PFSK-1 (cell line): ENCODE results near the gene PLEK2.

Experiments used
- FOXP2 ChIP-seq: optimal IDR thresholded peaks from 2 replicates; pipeline ENCODE3; 2011; ENCODE audit warnings: borderline replicate concordance, control low read depth, inconsistent platforms; ENCODE audit not compliant: insufficient read depth; ENCODE audit errors: extremely low read length, extremely low read depth
- POLR2AphosphoS5 ChIP-seq: IDR thresholded peaks from 2 replicates; pipeline ENCODE4 v1.6.1; 2012; ENCODE audit warnings: low read depth, mild to moderate bottlenecking, control low read depth, low read length, moderate library complexity
- REST ChIP-seq, 2 experiments: IDR thresholded peaks; 2 replicates each; pipeline versions ENCODE4 v1.6.1 to v1.8.0; 2011 to 2012; ENCODE audit warnings: low read depth in 2 of 2, low read length in 2 of 2, control low read depth in 1 of 2, inconsistent platforms in 1 of 2, mild to moderate bottlenecking in 1 of 2, moderate library complexity in 1 of 2; ENCODE audit not compliant: insufficient read depth in 1 of 2
- SIN3A ChIP-seq: IDR thresholded peaks from 2 replicates; pipeline ENCODE4 v1.6.1; 2012; ENCODE audit warnings: mild to moderate bottlenecking, low read length, moderate library complexity, borderline replicate concordance; ENCODE audit not compliant: insufficient read depth
- TAF1 ChIP-seq: IDR thresholded peaks from 2 replicates; pipeline ENCODE4 v1.6.1; 2012; ENCODE audit warnings: low read length, control low read depth, borderline replicate concordance; ENCODE audit not compliant: insufficient read depth

PLEK2 gene

GRCh38 chr14:67389811-67390534 lies 22.0 kb downstream of the PLEK2 start:
- TF ChIP-seq TAF1: no peak
- no peak for TF ChIP-seq SIN3A
- TF ChIP-seq FOXP2: no peak
- TF ChIP-seq POLR2AphosphoS5: no peak
- no peak for TF ChIP-seq REST (IDR thresholded peaks at IDR 0.05; ENCODE audit: insufficient read depth in 1 of 2, low read depth in 2 of 2, low read length in 2 of 2)

- no peak for TF ChIP-seq REST (IDR thresholded peaks at IDR 0.05; ENCODE audit: insufficient read depth in 1 of 2, low read depth in 2 of 2, low read length in 2 of 2)
- TF ChIP-seq TAF1: no peak
- TF ChIP-seq POLR2AphosphoS5: no peak
These were observed 22.7 kb downstream of the PLEK2 start for GRCh38 chr14:67389275-67389674.

- TF ChIP-seq POLR2AphosphoS5 (no peak), SIN3A (no peak), REST (IDR thresholded peaks at IDR 0.05; ENCODE audit: insufficient read depth in 1 of 2, low read depth in 2 of 2, low read length in 2 of 2) (no peak), FOXP2 (no peak), TAF1 (no peak)
These were observed 24.8 kb downstream of the PLEK2 start for GRCh38 chr14:67387195-67387594.

GRCh38 chr14:67385618-67386017 lies 26.3 kb downstream of the PLEK2 start:
- no peak for TF ChIP-seq REST (IDR thresholded peaks at IDR 0.05; ENCODE audit: insufficient read depth in 1 of 2, low read depth in 2 of 2, low read length in 2 of 2)

- no peak for TF ChIP-seq SIN3A
- no peak for TF ChIP-seq POLR2AphosphoS5
- TF ChIP-seq TAF1: no peak
- no peak for TF ChIP-seq REST (IDR thresholded peaks at IDR 0.05; ENCODE audit: insufficient read depth in 1 of 2, low read depth in 2 of 2, low read length in 2 of 2)
These were observed 26.8 kb downstream of the PLEK2 start for GRCh38 chr14:67385120-67385519.
